HCT116 (cell line): Measurements from ENCODE around the gene FOSB. TPM values are rescaled to one million over a fixed set of nuclear protein-coding genes. Genes with fewer than 3 reads are reported as not detected.

Source experiments
- ATAC-seq: fragments of 200-7000 bp; cut with Tn5 transposase; 2 replicates; pipeline ENCODE4 v1.9.1; 2020; ENCODE audit warnings: mild to moderate bottlenecking, moderate library complexity
- BruUV-seq: library from RNA; stranded (reverse); fragments of 400-500 nt; replicated peaks from 2 replicates; lab custom pipeline; 2021; lab: Mats Ljungman, UMichigan
- CTCF ChIA-PET: fragments of 300-600 bp; sonication (Branson Sonifier 250); formaldehyde crosslinking; loops from one replicate; lab custom pipeline; 2021; ENCODE audit warnings: antibody characterized with exemption; lab: Charles Lee
- POLR2A ChIA-PET: fragments of 300-600, 350-600 bp; sonication (Branson Sonifier 250); formaldehyde crosslinking; loops from one replicate; lab custom pipeline; 2021; ENCODE audit warnings: antibody characterized with exemption; lab: Charles Lee
- RAD21 ChIA-PET, 2 experiments: fragments of 300-600 bp; sonication (Branson Sonifier 250); formaldehyde crosslinking; loops; one replicate each; lab custom pipeline; 2023; ENCODE audit warnings: low total read pairs in 2 of 2; ENCODE audit not compliant: uncharacterized antibody in 2 of 2, unreplicated experiment in 2 of 2, low non-redundant PET in 1 of 2; lab: Charles Lee
- DNase-seq: peaks from one replicate; pipeline ENCODE4 v3.0.0-alpha.2; 2010; ENCODE audit warnings: low read depth, low spot score
- H2AFZ ChIP-seq: fragments of 200-600 bp; shearing (Covaris generic), sonication (generic); 2 replicates; pipeline ENCODE4 v1.6.1; 2017; ENCODE audit warnings: low read depth, mixed run types, mixed read lengths, antibody characterized with exemption, low read length; ENCODE audit not compliant: poor library complexity, severe bottlenecking
- H3K27ac ChIP-seq: 2 replicates; pipeline ENCODE4 v1.5.1; 2012; ENCODE audit warnings: low read depth, low read length
- H3K27me3 ChIP-seq: fragments of 200-600 bp; sonication (generic); 2 replicates; pipeline ENCODE4 v1.6.1; 2016; ENCODE audit warnings: mixed run types, low read length, mixed read lengths; ENCODE audit not compliant: insufficient read depth
- H3K36me3 ChIP-seq, 2 experiments: fragments of 200-500 bp in 1 of 2; fragments of 200-600 bp in 1 of 2; sonication (Bioruptor generic) in 1 of 2; sonication (generic) in 1 of 2; 2 replicates each; pipeline versions ENCODE4 v1.5.1 to v1.6.1; 2014 to 2016; ENCODE audit warnings: low read length in 2 of 2, inconsistent platforms in 1 of 2, mixed read lengths in 1 of 2, mixed run types in 1 of 2; ENCODE audit not compliant: insufficient read depth in 2 of 2, control insufficient read depth in 1 of 2
- H3K4me1 ChIP-seq, 2 experiments: fragments of 200-600 bp in 1 of 2; sonication (generic) in 1 of 2; 2 replicates each; pipeline versions ENCODE4 v1.5.1 to v1.6.1; 2012 to 2017; ENCODE audit warnings: low read length in 2 of 2, inconsistent platforms in 1 of 2, mild to moderate bottlenecking in 1 of 2, mixed read lengths in 1 of 2, mixed run types in 1 of 2, moderate library complexity in 1 of 2; ENCODE audit not compliant: insufficient read depth in 2 of 2, control insufficient read depth in 1 of 2
- H3K4me2 ChIP-seq: fragments of 200-600 bp; sonication (generic); 2 replicates; pipeline ENCODE4 v1.6.1; 2017; ENCODE audit warnings: mixed run types, low read length, mixed read lengths
- H3K4me3 ChIP-seq, 2 experiments: fragments of 200-600 bp in 1 of 2; sonication (generic) in 1 of 2; replicated peaks in 1 of 2; 2 replicates each; pipeline ENCODE4 v1.5.1; 2011 to 2016; ENCODE audit warnings: low read length in 2 of 2, control low read depth in 1 of 2, low read depth in 1 of 2, mild to moderate bottlenecking in 1 of 2, mixed read lengths in 1 of 2, mixed run types in 1 of 2
- H3K79me2 ChIP-seq: fragments of 200-600 bp; sonication (generic); 2 replicates; pipeline ENCODE4 v1.6.1; 2017; ENCODE audit warnings: mild to moderate bottlenecking, mixed run types, low read length, moderate library complexity, mixed read lengths; ENCODE audit not compliant: insufficient read depth
- H3K9ac ChIP-seq: fragments of 200-600 bp; sonication (generic); 2 replicates; pipeline ENCODE4 v1.6.1; 2016; ENCODE audit warnings: low read length, mixed read lengths
- H3K9me2 ChIP-seq: fragments of 200-600 bp; sonication (generic), shearing (Covaris generic); 2 replicates; pipeline ENCODE4 v1.6.1; 2017; ENCODE audit warnings: mixed run types, mild to moderate bottlenecking, moderate library complexity; ENCODE audit not compliant: insufficient read depth
- H3K9me3 ChIP-seq, 2 experiments: fragments of 200-500 bp in 1 of 2; fragments of 200-600 bp in 1 of 2; sonication (Bioruptor generic) in 1 of 2; sonication (generic) in 1 of 2; 2 replicates each; pipeline ENCODE4 v1.6.1; 2014 to 2017; ENCODE audit warnings: low read length in 2 of 2, mixed read lengths in 2 of 2, inconsistent platforms in 1 of 2, low read depth in 1 of 2, mild to moderate bottlenecking in 1 of 2, mixed run types in 1 of 2, moderate library complexity in 1 of 2; ENCODE audit not compliant: control insufficient read depth in 1 of 2, insufficient read depth in 1 of 2
- H4K20me1 ChIP-seq: fragments of 200-600 bp; sonication (generic), shearing (Covaris generic); 2 replicates; pipeline ENCODE4 v1.6.1; 2017; ENCODE audit warnings: mixed run types, mild to moderate bottlenecking, moderate library complexity; ENCODE audit not compliant: insufficient read depth
- ATF3 ChIP-seq: IDR thresholded peaks from 2 replicates; pipeline ENCODE4 v1.6.1; 2012
- EGR1 ChIP-seq: IDR thresholded peaks from 2 replicates; pipeline ENCODE4 v1.6.1; 2012; ENCODE audit warnings: low read depth
- ELF1 ChIP-seq: IDR thresholded peaks from 2 replicates; pipeline ENCODE4 v1.6.1; 2012; ENCODE audit warnings: low read depth, borderline replicate concordance
- EZH2 ChIP-seq: fragments of 200-600 bp; sonication (generic); IDR thresholded peaks from 2 replicates; pipeline ENCODE4 v1.6.1; 2017; ENCODE audit warnings: antibody characterized with exemption, mixed run types
- JUND ChIP-seq: IDR thresholded peaks from 2 replicates; pipeline ENCODE4 v1.6.1; 2012
- POLR2A ChIP-seq: IDR thresholded peaks from 2 replicates; pipeline ENCODE4 v1.7.0; 2011; ENCODE audit warnings: borderline replicate concordance; ENCODE audit not compliant: insufficient read depth, insufficient read length; ENCODE audit errors: extremely low read depth
- POLR2AphosphoS5 ChIP-seq: IDR thresholded peaks from 2 replicates; pipeline ENCODE4 v1.6.1; 2011; ENCODE audit warnings: mild to moderate bottlenecking, low read depth, low read length, moderate library complexity
- RAD21 ChIP-seq: IDR thresholded peaks from 2 replicates; pipeline ENCODE4 v1.6.1; 2012; ENCODE audit warnings: low read depth, mild to moderate bottlenecking
- SIN3A ChIP-seq: IDR thresholded peaks from 2 replicates; pipeline ENCODE4 v1.6.1; 2012; ENCODE audit warnings: low read depth
- TCF7L2 ChIP-seq: IDR thresholded peaks from 2 replicates; pipeline ENCODE4 v1.7.0; 2011; ENCODE audit warnings: borderline replicate concordance, inconsistent platforms; ENCODE audit not compliant: insufficient read depth, insufficient read length; ENCODE audit errors: extremely low read depth
- ZFX ChIP-seq: fragments of 450-650 bp; IDR thresholded peaks from 2 replicates; pipeline ENCODE4 v1.6.1; 2017
- intact Hi-C: fragments of 100-400 bp; cut with micrococcal nuclease; formaldehyde crosslinking; loops from 2 replicates; pipeline ENCODE4 v1.10.0; 2022
- total RNA-seq: library from RNA; stranded (reverse); gene quantifications from one replicate; pipeline ENCODE4 v1.2.1, GENCODE V29; 2021; ENCODE audit not compliant: unreplicated experiment

FOSB gene
- total RNA-seq, 1 experiment from 2014 or later, result 12.6 TPM

GRCh38 chr19:45463241-45463640 lies 4.6 kb upstream of the FOSB start:
- Histone ChIP-seq H3K4me1 (peaks cover 0 to 31% of the 10 kb centered on the region in 2 experiments; a peak in 2 of 4 replicates), H3K79me2 (peaks cover 4% of the 10 kb centered on the region; the same call in 1 of the 2 replicates), H3K4me2 (no peak overlapping the region), H3K9me2 (no peaks in the 10 kb centered on the region), H3K36me3 (no peaks in the 10 kb centered on the region), H4K20me1 (no peaks in the 10 kb centered on the region; the same call in 1 of the 2 replicates), H3K27ac (no peak overlapping the region), H3K27me3 (no peaks in the 10 kb centered on the region), H3K9me3 (no peaks in the 10 kb centered on the region), H2AFZ (no peak overlapping the region), H3K9ac (no peak overlapping the region), H3K4me3 (no peak overlapping the region)
- ChIA-PET POLR2A (interaction anchor here (1.4 kb wide), 1 partner anchor 22 kb away, joined by 3 read pairs; no protein-coding TSS in a partner anchor), RAD21 (no interaction called here), CTCF (interaction anchor here (1.9 kb wide), 1 partner anchor 24 kb away, joined by 7 read pairs; no protein-coding TSS in a partner anchor)
- no peak for TF ChIP-seq EGR1
- intact Hi-C loops, result no loop called here
- no peak for ATAC-seq
- DNase-seq, result no peak
- BruUV-seq, result no TSS peak

GRCh38 chr19:45464274-45464673 lies 3.5 kb upstream of the FOSB start:
- no peak overlapping the region for H2AFZ ChIP-seq
- H3K4me3 ChIP-seq, result no peak overlapping the region
- intact Hi-C loops, result no loop called here
- H3K27me3 ChIP-seq, result no peaks in the 10 kb centered on the region
- CTCF ChIA-PET, result no interaction called here
- BruUV-seq, result no TSS peak
- H3K9me3 ChIP-seq, result no peaks in the 10 kb centered on the region
- H3K79me2 ChIP-seq, result peaks cover 8% of the 10 kb centered on the region; the same call in 1 of the 2 replicates
- no peaks in the 10 kb centered on the region for H3K9me2 ChIP-seq
- H3K27ac ChIP-seq, result no peak overlapping the region
- H4K20me1 ChIP-seq, result no peaks in the 10 kb centered on the region; the same call in 1 of the 2 replicates
- H3K36me3 ChIP-seq, result no peaks in the 10 kb centered on the region
- RAD21 ChIA-PET, result no interaction called here
- no peak for TF ChIP-seq ELF1
- no peak for TF ChIP-seq ZFX
- no peak for TF ChIP-seq ATF3
- no peak for TF ChIP-seq POLR2A
- no peak for TF ChIP-seq POLR2AphosphoS5
- no peak for TF ChIP-seq EZH2
- no peak for TF ChIP-seq RAD21
- no peak for TF ChIP-seq SIN3A
- TF ChIP-seq JUND, result no peak
- TF ChIP-seq TCF7L2, result no peak
- H3K4me1 ChIP-seq, result peaks cover 0 to 32% of the 10 kb centered on the region in 2 experiments; a peak in 2 of 4 replicates
- DNase-seq (no peak), ATAC-seq (no peak)
- no peak overlapping the region for H3K4me2 ChIP-seq
- no peak overlapping the region for H3K9ac ChIP-seq
- POLR2A ChIA-PET, result no interaction called here
